ENCODE data around the gene YBX3. TPM values are rescaled to one million over a fixed set of nuclear protein-coding genes. Genes with fewer than 3 reads are reported as not detected.

The YBX3 gene
- total and polyA plus RNA-seq, 2 donors (not counting 1 experiment from before 2014, with no cell fraction given), result 60.8 to 191 TPM

GRCh38 chr12:10739157-10740118 lies 16.3 kb upstream of the YBX3 start:
- intact Hi-C loops (cut with micrococcal nuclease), result no loop called here

More at GRCh38 chr12:10739157-10740118, 16.3 kb upstream of the YBX3 start:
- DNase-seq, result no peak
- no peaks in the 10 kb centered on the region for H3K79me2 ChIP-seq (ENCODE audit: control insufficient read depth, insufficient read depth, low read length)
- ATAC-seq (ENCODE audit: low read depth), result no peak
- no peak overlapping the region for H3K27ac Mint-ChIP-seq
- CTCF ChIA-PET, result interaction anchor here (0.6 kb wide), 1 partner anchor 409 kb away, joined by 3 read pairs; no protein-coding TSS in a partner anchor
- no peak overlapping the region for H3K27ac ChIP-seq (ENCODE audit: low read length in 2 of 2)
- 84% methylated on average over 4 of the region's 8 CpGs for WGBS (ENCODE audit: insufficient coverage)
- no peaks in the 10 kb centered on the region for H4K20me1 ChIP-seq (ENCODE audit: control insufficient read depth, insufficient read depth, low read length, poor library complexity, severe bottlenecking)
- H3K27me3 ChIP-seq (replicated peaks in 1 of 4; ENCODE audit: control extremely low read depth in 1 of 4, control insufficient read depth in 3 of 4, insufficient read depth in 4 of 4, low read length in 3 of 4), result no peaks in the 10 kb centered on the region
- no peaks in the 10 kb centered on the region for H3K9me3 ChIP-seq (ENCODE audit: control extremely low read depth in 1 of 3, control insufficient read depth in 2 of 3, insufficient read depth in 1 of 3, low read length in 2 of 3)
- no peak overlapping the region for H3K4me3 Mint-ChIP-seq
- no peaks in the 10 kb centered on the region for H3K4me1 ChIP-seq (ENCODE audit: control insufficient read depth in 2 of 2, insufficient read depth in 2 of 2, low read length in 2 of 2)
- POLR2A ChIA-PET, result no interaction called here
- TF ChIP-seq CTCF (IDR thresholded peaks at IDR 0.05) (no peak), EZH2 (IDR thresholded peaks at IDR 0.05; ENCODE audit: borderline replicate concordance, insufficient read depth, low read depth, low read length, poor library complexity, severe bottlenecking) (no peak)
- H3K9me3 Mint-ChIP-seq (ENCODE audit: insufficient read depth), result no peaks in the 10 kb centered on the region
- H3K4me1 Mint-ChIP-seq, result no peaks in the 10 kb centered on the region
- no peak overlapping the region for H3K9ac ChIP-seq (ENCODE audit: low read length)
- H3K36me3 ChIP-seq (replicated peaks in 1 of 2; ENCODE audit: control extremely low read depth in 1 of 2, control insufficient read depth in 1 of 2, extremely low read depth in 1 of 2, insufficient read depth in 2 of 2, low read length in 1 of 2), result no peaks in the 10 kb centered on the region
- H3K4me3 ChIP-seq (ENCODE audit: control extremely low read depth in 1 of 5, extremely low read depth in 1 of 5, insufficient read depth in 1 of 5, low read depth in 2 of 5, low read length in 4 of 5), result no peak overlapping the region
- peaks cover 4% of the 10 kb centered on the region for H3K27me3 Mint-ChIP-seq
- no peak overlapping the region for H2AFZ ChIP-seq (ENCODE audit: insufficient read depth, low read depth, low read length, poor library complexity, severe bottlenecking)
- no peak overlapping the region for H3K4me2 ChIP-seq (replicated peaks; ENCODE audit: low read depth, low read length, poor library complexity, severe bottlenecking)
